K562 (cell line): ENCODE data around the gene CMIP. TPM values are rescaled to one million over a fixed set of nuclear protein-coding genes. Genes with fewer than 3 reads are reported as not detected.
A peak's percentile ranks its signal among the peaks of the same experiment; 100 is the strongest.

Source experiments
- ATAC-seq: fragments of 200-7000 bp; cut with Tn5 transposase; 3 replicates; pipeline ENCODE4 v1.9.1; 2020; ENCODE audit warnings: moderate library complexity
- BruUV-seq: library from RNA; stranded (reverse); fragments of 400-500 nt; replicated peaks from 2 replicates; lab custom pipeline; 2021; lab: Mats Ljungman, UMichigan
- CTCF ChIA-PET: fragments of 300-600 bp; formaldehyde crosslinking; extraction: SDS; loops from one replicate; lab custom pipeline; 2021; ENCODE audit warnings: low intra/inter-chr PET ratio; lab: Yijun Ruan, JAX
- POLR2A ChIA-PET: fragments of 300-600, 350-650 bp; sonication (Branson Sonifier 250); formaldehyde crosslinking; extraction: SDS; loops from one replicate; lab custom pipeline; 2021; ENCODE audit warnings: antibody characterized with exemption, inconsistent platforms; lab: Yijun Ruan, JAX
- DNase-seq, 4 experiments: peaks; one replicate each; pipeline versions ENCODE4 v3.0.0 to v3.0.0-alpha.2; 2011 to 2018; ENCODE audit warnings: low spot score in 3 of 4, mixed read lengths in 3 of 4; ENCODE audit errors: extremely low read depth in 1 of 4
- FAIRE-seq: peaks from 2 replicates; lab custom pipeline; 2011; peaks lifted over from hg19 to GRCh38; lab: Jason Lieb, UNC
- H2AFZ ChIP-seq: 2 replicates; pipeline ENCODE4 v1.6.0; 2011; ENCODE audit warnings: low read depth, low read length, control low read depth, inconsistent platforms
- H3K27ac ChIP-seq: fragments of 200-600 bp; 3 replicates; pipeline ENCODE4 v1.8.0; 2011; ENCODE audit warnings: low read depth, mild to moderate bottlenecking, control low read depth, inconsistent platforms, low read length, moderate library complexity, mixed read lengths; ENCODE audit errors: extremely low read depth
- H3K27me3 ChIP-seq, 2 experiments: fragments of 300-600 bp in 1 of 2; 2 replicates in 1 of 2; 3 replicates in 1 of 2; pipeline versions ENCODE4 v1.6.0 to v1.8.0; 2011; ENCODE audit warnings: inconsistent platforms in 2 of 2, low read length in 2 of 2, mild to moderate bottlenecking in 1 of 2, mixed read lengths in 1 of 2, moderate library complexity in 1 of 2; ENCODE audit not compliant: control insufficient read depth in 2 of 2, insufficient read depth in 2 of 2
- H3K36me3 ChIP-seq: fragments of 300-600 bp; 3 replicates; pipeline ENCODE4 v1.8.0; 2011; ENCODE audit warnings: mild to moderate bottlenecking, low read length, inconsistent platforms; ENCODE audit not compliant: control insufficient read depth, insufficient read depth
- H3K4me1 ChIP-seq, 2 experiments: fragments of 200-600 bp in 1 of 2; replicated peaks in 1 of 2; 2 replicates in 1 of 2; 3 replicates in 1 of 2; pipeline versions ENCODE4 v1.5.1 to v1.8.0; 2011; ENCODE audit warnings: inconsistent platforms in 2 of 2, low read length in 2 of 2, mild to moderate bottlenecking in 1 of 2, mixed read lengths in 1 of 2, moderate library complexity in 1 of 2; ENCODE audit not compliant: control insufficient read depth in 2 of 2, insufficient read depth in 2 of 2
- H3K4me2 ChIP-seq: 2 replicates; pipeline ENCODE4 v1.6.1; 2011; ENCODE audit warnings: low read length, control low read depth, inconsistent platforms, mixed read lengths; ENCODE audit not compliant: insufficient read depth
- H3K4me3 ChIP-seq: fragments of 200-600 bp; sonication (generic), shearing (Covaris generic); 2 replicates; pipeline ENCODE4 v1.5.1; 2016; ENCODE audit warnings: control low read depth, inconsistent platforms
- H3K79me2 ChIP-seq: fragments of 200-600 bp; 3 replicates; pipeline ENCODE4 v1.8.0; 2011; ENCODE audit warnings: low read length, inconsistent platforms; ENCODE audit not compliant: control insufficient read depth, insufficient read depth
- H3K9ac ChIP-seq, 2 experiments: 2 replicates each; pipeline versions ENCODE4 v1.6.0 to v1.6.1; 2011; ENCODE audit warnings: low read depth in 2 of 2, low read length in 2 of 2, control low read depth in 1 of 2, inconsistent platforms in 1 of 2, mild to moderate bottlenecking in 1 of 2, mixed read lengths in 1 of 2; ENCODE audit not compliant: insufficient read depth in 1 of 2
- H3K9me1 ChIP-seq: one replicate; pipeline ENCODE4 v1.6.0; 2011; ENCODE audit warnings: inconsistent platforms, mild to moderate bottlenecking, low read length, moderate library complexity; ENCODE audit not compliant: control insufficient read depth, insufficient read depth
- H3K9me3 ChIP-seq: replicated peaks from 2 replicates; pipeline ENCODE4 v1.5.1; 2011; ENCODE audit warnings: low read depth, low read length, inconsistent platforms; ENCODE audit not compliant: control insufficient read depth, insufficient read depth
- H4K20me1 ChIP-seq: replicated peaks from 2 replicates; pipeline ENCODE4 v1.6.1; 2011; ENCODE audit warnings: low read length, inconsistent platforms, mixed read lengths; ENCODE audit not compliant: control insufficient read depth, insufficient read depth
- BRD4 ChIP-seq: fragments of 200-600 bp; sonication (generic); IDR thresholded peaks from 2 replicates; pipeline ENCODE4 v1.6.1; 2017; ENCODE audit warnings: inconsistent platforms
- CBFA2T3 ChIP-seq: fragments of 450-650 bp; IDR thresholded peaks from 2 replicates; pipeline ENCODE4 v1.6.1; 2017
- CCAR2 ChIP-seq: fragments of 200-400 bp; formaldehyde crosslinking; IDR thresholded peaks from 2 replicates; pipeline ENCODE4 v1.6.1; 2017; ENCODE audit warnings: mild to moderate bottlenecking, low read depth, low read length
- CCNT2 ChIP-seq: IDR thresholded peaks from 2 replicates; pipeline ENCODE4 v1.6.1; 2011; ENCODE audit warnings: borderline replicate concordance, low read depth, mild to moderate bottlenecking, moderate library complexity, mixed read lengths, low read length; ENCODE audit not compliant: insufficient read length; ENCODE audit errors: extremely low read depth
- ELF2 ChIP-seq: fragments of 250-450 bp; sonication (Bioruptor Pico); IDR thresholded peaks from 2 replicates; pipeline ENCODE4 v1.5.0; 2021; ENCODE audit warnings: mild to moderate bottlenecking
- EP300 ChIP-seq: IDR thresholded peaks from 2 replicates; pipeline ENCODE4 v1.6.1; 2012; ENCODE audit warnings: low read length, improper control_type of control experiment
- ERF ChIP-seq: fragments of 450-650 bp; formaldehyde crosslinking; IDR thresholded peaks from 2 replicates; pipeline ENCODE4 v1.4.0; 2020; ENCODE audit warnings: mild to moderate bottlenecking, mixed read lengths
- ETV1 ChIP-seq: fragments of 450-650 bp; conservative IDR thresholded peaks from 2 replicates; pipeline ENCODE4 v1.6.1; 2016; ENCODE audit warnings: missing genetic modification characterization, control low read depth, low read depth, missing compliant biosample characterization
- MXI1 ChIP-seq: IDR thresholded peaks from 2 replicates; pipeline ENCODE4 v1.6.1; 2011; ENCODE audit warnings: low read depth, mild to moderate bottlenecking, improper control_type of control experiment, low read length
- RBM39 ChIP-seq: fragments of 200-400 bp; formaldehyde crosslinking; optimal IDR thresholded peaks from 2 replicates; pipeline ENCODE3; 2018; ENCODE audit warnings: low read depth, low read length
- ZNF197 ChIP-seq: fragments of 200-800 bp; sonication (Bioruptor generic); IDR thresholded peaks from 2 replicates; pipeline ENCODE4 v1.6.1; 2016; ENCODE audit warnings: low read depth, missing genetic modification characterization, missing compliant biosample characterization
- WGBS: fragments of 100-300 bp; shearing (Covaris generic); methylation state at CpG from one replicate; pipeline ENCODE4 v1.1.6; 2016; ENCODE audit warnings: low coverage, mixed read lengths; ENCODE audit not compliant: insufficient coverage; ENCODE audit errors: missing lambda C conversion rate; 5-methylcytosine and 5-hydroxymethylcytosine counted together
- in situ Hi-C: fragments of 300-500 bp; cut with MboI; formaldehyde crosslinking; loops from 4 replicates; pipeline ENCODE4 v1.15.0; 2018; ENCODE audit warnings: inconsistent platforms, mixed read lengths
- intact Hi-C: fragments of 100-400 bp; cut with micrococcal nuclease; formaldehyde crosslinking; loops from 2 replicates; pipeline ENCODE4 v1.14.2; 2022
- polyA plus RNA-seq, 8 experiments: library from polyadenylated mRNA; depleted of rRNA in 4 of 8; stranded (reverse) in 5 of 8; unstranded in 3 of 8; fragments of >200 nt; fragmentation: Nextera tagmentation in 2 of 8; fragmentation: Illumina TruSeq in 1 of 8; extraction: Ambion mirVana in 2 of 8; extraction: Trizol in 1 of 8; gene quantifications; 2 replicates each; pipeline versions ENCODE4 v1.2.1 to v1.2.3, GENCODE V29; 2011 to 2014; ENCODE audit warnings: inconsistent platforms in 1 of 8, missing spikeins in 1 of 8
- total RNA-seq, 7 experiments: library from RNA; depleted of rRNA in 6 of 7; stranded (reverse); fragments of >200 nt in 6 of 7; fragmentation: Illumina TruSeq in 2 of 7; extraction: Trizol in 2 of 7; gene quantifications; 2 replicates each; pipeline versions ENCODE4 v1.2.1 to v1.2.3, GENCODE V29; 2011 to 2021; ENCODE audit warnings: low replicate concordance in 1 of 7
- TF ChIP-seq, protein P1 (sequence below): sonication (generic); formaldehyde crosslinking; IDR thresholded peaks from 2 replicates; pipeline ENCODE4 v1.8.1; 2023; ENCODE audit warnings: mild to moderate bottlenecking, missing genetic modification reagents
- TF ChIP-seq, protein P2 (sequence below): sonication (generic); formaldehyde crosslinking; IDR thresholded peaks from 2 replicates; pipeline ENCODE4 v1.8.0; 2022; ENCODE audit warnings: missing genetic modification reagents, mild to moderate bottlenecking, moderate library complexity, borderline replicate concordance

CMIP gene
- total and polyA plus RNA-seq, 9 of the 15 experiments (the other 6 are each of a cell fraction or from before 2014, with no cell fraction given), result 0.94 to 82.5 (median 10.3) TPM

DNA sequence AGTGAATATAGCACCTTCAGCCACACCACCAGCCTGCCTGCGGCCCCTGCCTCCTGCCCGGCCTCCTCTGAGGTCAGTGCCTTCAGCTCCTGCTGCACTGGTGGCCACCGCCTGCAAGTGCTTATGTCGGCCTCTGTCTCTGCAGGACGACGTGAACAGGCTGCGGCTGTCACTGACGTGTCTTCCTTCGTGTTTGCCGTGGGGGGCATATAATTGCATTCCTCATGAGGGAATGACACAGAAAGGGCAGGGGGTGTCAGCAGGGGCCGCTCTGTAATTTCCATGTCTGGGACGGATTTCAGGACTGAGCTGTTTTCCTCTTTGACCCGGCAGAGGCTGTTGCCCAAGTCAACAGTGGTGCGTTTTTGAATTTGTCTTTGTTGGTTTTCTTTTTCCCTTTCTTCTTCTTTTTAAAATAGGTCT is 28.5 kb downstream of the CMIP start (continued):
- TF ChIP-seq MXI1, result no peak
- TF ChIP-seq ZNF197 (CRISPR knock-in tag), result no peak
- TF ChIP-seq ETV1 (tag), result no peak
- no peak for TF ChIP-seq CCNT2
- TF ChIP-seq CCAR2, result no peak

DNA sequence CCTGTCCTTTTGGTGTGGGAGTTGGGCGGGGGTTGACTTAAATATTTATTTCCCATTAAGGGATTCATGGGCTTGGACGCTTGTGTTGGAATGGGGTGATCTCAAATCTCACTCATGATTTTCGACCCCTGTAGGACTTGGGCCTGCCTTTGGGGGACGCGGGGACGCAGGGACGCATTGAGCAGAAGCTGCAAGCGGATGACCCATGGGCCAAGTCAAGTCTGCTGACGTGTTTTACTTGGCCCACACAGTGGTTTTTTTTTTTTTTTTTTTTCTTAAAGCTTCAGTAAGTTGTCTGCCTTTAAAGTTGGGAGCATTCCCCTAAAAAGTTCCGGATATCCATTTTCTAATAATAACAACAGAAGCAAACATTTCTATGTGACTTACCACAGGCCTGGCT is 28.9 kb downstream of the CMIP start:
- intact Hi-C loops, result no loop called here
- Histone ChIP-seq H3K36me3 (peaks cover 54% of the 10 kb centered on the region), H3K27ac (no peak overlapping the region), H3K4me3 (no peak overlapping the region), H3K79me2 (peaks cover 94% of the 10 kb centered on the region), H4K20me1 (peaks cover 24% of the 10 kb centered on the region; the same call in 1 of the 2 replicates), H3K9me1 (peaks cover 6% of the 10 kb centered on the region), H2AFZ (no peak overlapping the region), H3K27me3 (no peaks in the 10 kb centered on the region), H3K4me1 (peaks cover 39 to 53% of the 10 kb centered on the region in 2 experiments), H3K9ac (peak overlapping the region in 1 of 2 experiments; percentile 61; a peak in 1 of 4 replicates), H3K9me3 (no peaks in the 10 kb centered on the region), H3K4me2 (no peak overlapping the region)
- TF ChIP-seq EP300 (no peak), RBM39 (no peak), ELF2 (CRISPR knock-in tag) (no peak), BRD4 (no peak), ERF (CRISPR knock-in tag) (no peak), CBFA2T3 (no peak)
- TF ChIP-seq, protein P1, sequence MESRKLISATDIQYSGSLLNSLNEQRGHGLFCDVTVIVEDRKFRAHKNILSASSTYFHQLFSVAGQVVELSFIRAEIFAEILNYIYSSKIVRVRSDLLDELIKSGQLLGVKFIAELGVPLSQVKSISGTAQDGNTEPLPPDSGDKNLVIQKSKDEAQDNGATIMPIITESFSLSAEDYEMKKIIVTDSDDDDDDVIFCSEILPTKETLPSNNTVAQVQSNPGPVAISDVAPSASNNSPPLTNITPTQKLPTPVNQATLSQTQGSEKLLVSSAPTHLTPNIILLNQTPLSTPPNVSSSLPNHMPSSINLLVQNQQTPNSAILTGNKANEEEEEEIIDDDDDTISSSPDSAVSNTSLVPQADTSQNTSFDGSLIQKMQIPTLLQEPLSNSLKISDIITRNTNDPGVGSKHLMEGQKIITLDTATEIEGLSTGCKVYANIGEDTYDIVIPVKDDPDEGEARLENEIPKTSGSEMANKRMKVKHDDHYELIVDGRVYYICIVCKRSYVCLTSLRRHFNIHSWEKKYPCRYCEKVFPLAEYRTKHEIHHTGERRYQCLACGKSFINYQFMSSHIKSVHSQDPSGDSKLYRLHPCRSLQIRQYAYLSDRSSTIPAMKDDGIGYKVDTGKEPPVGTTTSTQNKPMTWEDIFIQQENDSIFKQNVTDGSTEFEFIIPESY (CRISPR knock-in tag), result peak; percentile 87
- TF ChIP-seq, protein P2, sequence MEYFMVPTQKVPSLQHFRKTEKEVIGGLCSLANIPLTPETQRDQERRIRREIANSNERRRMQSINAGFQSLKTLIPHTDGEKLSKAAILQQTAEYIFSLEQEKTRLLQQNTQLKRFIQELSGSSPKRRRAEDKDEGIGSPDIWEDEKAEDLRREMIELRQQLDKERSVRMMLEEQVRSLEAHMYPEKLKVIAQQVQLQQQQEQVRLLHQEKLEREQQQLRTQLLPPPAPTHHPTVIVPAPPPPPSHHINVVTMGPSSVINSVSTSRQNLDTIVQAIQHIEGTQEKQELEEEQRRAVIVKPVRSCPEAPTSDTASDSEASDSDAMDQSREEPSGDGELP (CRISPR knock-in tag), result no peak
- POLR2A ChIA-PET, result interaction anchor here (0.6 to 2.0 kb wide), 8 partner anchors 8 to 797 kb away, joined by 3 to 12 read pairs (median 4); no protein-coding TSS in a partner anchor
- CTCF ChIA-PET, result no interaction called here
- ATAC-seq, result no peak
- no peak for DNase-seq
- WGBS, result 81% methylated on average over 10 of the region's 10 CpGs
- in situ Hi-C loops, result no loop called here
- BruUV-seq, result no TSS peak
- no peak for FAIRE-seq
